ENCODE measurements around the gene PGBD5.

PGBD5 gene

DNA sequence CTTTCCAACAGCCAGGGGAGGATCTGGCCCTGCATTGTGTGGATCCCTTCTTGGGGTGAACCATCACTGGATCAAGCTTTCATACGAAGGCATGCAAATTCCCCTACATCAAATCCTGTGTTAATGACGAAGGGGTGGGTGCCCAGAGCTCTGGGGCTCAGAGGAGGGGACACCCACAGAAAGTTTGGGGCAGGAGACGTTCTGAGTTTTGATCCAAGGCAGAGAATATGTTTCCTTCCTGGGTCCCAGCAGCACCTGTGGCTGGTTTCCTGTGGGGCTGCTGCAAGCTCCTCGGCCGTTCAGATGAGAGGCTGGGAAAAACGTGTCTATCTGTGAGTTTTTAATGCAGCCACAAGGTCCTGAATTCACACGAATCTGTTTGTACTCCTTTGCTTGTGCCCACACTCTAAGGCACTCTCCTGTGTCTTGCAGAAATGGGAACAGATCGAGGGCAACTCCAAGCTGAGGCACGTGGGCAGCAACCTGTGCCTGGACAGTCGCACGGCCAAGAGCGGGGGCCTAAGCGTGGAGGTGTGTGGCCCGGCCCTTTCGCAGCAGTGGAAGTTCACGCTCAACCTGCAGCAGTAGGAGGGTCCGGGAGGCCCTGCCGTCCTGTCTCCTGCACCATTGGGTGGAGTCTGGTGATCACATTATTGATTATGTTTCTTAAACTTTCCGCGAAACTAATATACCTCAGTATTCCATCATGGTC lies 147.1 kb downstream of the PGBD5 start:
- DNase-seq (ENCODE audit: low read depth): no peak

DNA sequence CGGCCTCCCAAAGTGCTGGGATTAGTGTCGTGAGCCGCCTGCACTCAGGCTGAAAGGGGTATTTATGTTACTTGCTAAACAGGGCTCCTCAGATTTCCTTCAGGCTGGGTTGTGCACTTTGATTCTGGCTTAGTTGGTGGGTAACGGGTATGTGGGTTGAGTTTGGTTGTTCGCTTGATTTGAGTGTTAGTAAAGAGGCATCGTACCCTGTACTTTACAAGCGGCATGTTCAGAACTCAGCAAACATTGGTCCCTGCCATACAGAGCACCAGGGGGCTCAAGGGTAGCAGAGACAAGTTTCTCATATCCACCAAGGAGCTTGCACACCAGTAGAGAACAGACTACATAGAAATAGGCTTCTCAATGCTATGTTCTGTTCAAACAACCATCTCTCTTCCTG lies 147.8 kb downstream of the PGBD5 start:
- DNase-seq (ENCODE audit: low read depth): no peak

DNA sequence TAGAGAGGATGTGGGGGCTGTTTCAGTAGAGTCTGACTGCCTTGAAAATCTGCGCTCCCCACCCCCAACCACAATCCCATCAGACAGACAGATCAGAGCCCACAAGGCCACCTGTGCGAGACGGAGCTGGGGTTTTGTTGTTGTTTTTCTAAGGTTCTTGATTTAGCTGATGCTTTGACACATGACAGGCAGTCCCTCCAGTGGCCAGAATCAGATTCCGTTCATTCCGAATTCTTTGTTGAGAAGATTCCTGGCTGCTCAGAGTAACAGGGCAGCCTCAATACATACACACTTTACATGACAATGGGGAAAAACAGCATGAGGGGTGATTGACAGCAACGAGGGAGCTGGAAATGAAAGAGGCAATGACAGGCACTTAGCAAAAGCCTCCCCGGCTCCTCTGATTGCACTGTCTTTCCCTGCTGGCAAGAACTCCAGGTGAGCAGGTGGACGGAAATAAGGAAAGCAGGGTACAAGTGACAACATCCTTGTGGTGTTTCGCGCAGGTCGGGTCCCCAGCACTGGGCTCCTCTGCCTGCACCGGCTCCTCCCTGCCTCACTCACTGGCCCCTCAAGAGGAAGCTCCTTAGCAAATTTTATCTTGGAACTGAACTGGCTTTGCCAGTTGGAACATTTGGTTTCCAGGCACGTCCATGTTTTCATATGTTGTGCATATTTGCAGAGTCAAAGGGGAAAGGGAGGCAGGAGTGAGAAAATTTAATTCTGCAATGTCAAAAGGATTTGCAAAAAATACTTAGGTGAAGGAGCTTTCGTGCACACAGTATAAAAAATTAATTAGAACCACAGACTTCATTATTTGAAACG lies 148.7 kb downstream of the PGBD5 start:
- no peak for DNase-seq (ENCODE audit: low read depth)

GRCh38 chr1:230276401-230276800 lies 149.7 kb downstream of the PGBD5 start:
- DNase-seq (ENCODE audit: low read depth): no peak

- DNase-seq (ENCODE audit: low read depth): no peak
Measured at GRCh38 chr1:230274254-230274653, 151.9 kb downstream of the PGBD5 start.

- DNase-seq (ENCODE audit: low read depth): no peak
Measured at GRCh38 chr1:230273141-230273710, 152.9 kb downstream of the PGBD5 start.

- DNase-seq (ENCODE audit: low read depth): no peak
Measured at GRCh38 chr1:230272557-230272956, 153.6 kb downstream of the PGBD5 start.

GRCh38 chr1:230271300-230272035 lies 154.7 kb downstream of the PGBD5 start:
- DNase-seq (ENCODE audit: low read depth): no peak

GRCh38 chr1:230270559-230271281 lies 155.4 kb downstream of the PGBD5 start:
- no peak for DNase-seq (ENCODE audit: low read depth)

GRCh38 chr1:230270185-230270558 lies 156.0 kb downstream of the PGBD5 start:
- no peak for DNase-seq (ENCODE audit: low read depth)

GRCh38 chr1:230268371-230269170 lies 157.6 kb downstream of the PGBD5 start:
- DNase-seq (ENCODE audit: low read depth): no peak

GRCh38 chr1:230267338-230268065 lies 158.6 kb downstream of the PGBD5 start:
- DNase-seq (ENCODE audit: low read depth): no peak

GRCh38 chr1:230266456-230266855 lies 159.7 kb downstream of the PGBD5 start:
- no peak for DNase-seq (ENCODE audit: low read depth)

DNA sequence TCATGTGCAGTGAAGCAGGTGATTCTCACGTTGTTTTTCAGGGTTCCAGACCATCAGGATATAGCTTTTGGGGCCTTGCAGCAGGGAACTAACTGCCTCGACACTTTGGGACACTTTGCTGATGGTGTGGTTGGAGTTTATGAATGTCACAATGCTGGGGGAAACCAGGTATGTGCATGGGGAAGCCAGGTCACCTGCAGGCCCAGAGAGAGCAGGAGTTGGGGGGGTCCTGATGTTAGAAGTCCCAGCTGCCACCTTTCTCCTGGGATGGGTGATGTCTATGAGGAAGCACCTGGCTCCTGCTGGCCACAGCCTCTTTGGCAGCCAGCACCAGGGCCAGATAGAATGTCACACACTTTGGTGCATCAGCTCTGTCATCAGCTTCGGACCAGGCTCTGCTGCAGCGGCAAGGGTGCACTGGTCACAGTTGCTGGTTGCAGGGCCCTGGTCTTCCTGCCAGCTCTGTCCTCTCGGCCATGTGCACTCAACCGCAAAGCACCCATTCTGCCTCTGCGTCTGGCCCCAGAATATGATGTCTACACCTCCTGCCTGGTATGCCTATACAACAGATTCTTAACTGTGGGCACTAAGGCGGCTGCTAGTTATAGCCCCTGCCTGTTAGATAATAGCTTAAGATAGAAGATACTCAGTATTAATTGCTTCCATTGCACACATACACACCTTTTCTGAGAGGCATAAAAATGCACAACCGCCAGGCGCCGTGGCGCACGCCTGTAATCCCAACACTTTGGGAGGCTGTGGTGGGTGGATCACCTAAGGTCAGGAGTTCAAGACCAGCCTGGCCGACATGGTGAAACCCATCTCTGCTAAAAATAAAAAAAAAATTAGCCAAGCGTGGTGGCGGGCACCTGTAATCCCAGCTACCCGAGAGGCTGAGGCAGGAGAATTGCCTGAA lies 160.7 kb downstream of the PGBD5 start:
- no peak for DNase-seq (ENCODE audit: low read depth)
